Eye (tissue), 1 donor: ENCODE results near the gene DST.
A peak's percentile ranks its signal among the peaks of the same experiment; 100 is the strongest.

ENCODE experiments used
- DNase-seq: peaks from one replicate; pipeline ENCODE4 v3.0.0-alpha.2; 2015

Gene DST

DNA sequence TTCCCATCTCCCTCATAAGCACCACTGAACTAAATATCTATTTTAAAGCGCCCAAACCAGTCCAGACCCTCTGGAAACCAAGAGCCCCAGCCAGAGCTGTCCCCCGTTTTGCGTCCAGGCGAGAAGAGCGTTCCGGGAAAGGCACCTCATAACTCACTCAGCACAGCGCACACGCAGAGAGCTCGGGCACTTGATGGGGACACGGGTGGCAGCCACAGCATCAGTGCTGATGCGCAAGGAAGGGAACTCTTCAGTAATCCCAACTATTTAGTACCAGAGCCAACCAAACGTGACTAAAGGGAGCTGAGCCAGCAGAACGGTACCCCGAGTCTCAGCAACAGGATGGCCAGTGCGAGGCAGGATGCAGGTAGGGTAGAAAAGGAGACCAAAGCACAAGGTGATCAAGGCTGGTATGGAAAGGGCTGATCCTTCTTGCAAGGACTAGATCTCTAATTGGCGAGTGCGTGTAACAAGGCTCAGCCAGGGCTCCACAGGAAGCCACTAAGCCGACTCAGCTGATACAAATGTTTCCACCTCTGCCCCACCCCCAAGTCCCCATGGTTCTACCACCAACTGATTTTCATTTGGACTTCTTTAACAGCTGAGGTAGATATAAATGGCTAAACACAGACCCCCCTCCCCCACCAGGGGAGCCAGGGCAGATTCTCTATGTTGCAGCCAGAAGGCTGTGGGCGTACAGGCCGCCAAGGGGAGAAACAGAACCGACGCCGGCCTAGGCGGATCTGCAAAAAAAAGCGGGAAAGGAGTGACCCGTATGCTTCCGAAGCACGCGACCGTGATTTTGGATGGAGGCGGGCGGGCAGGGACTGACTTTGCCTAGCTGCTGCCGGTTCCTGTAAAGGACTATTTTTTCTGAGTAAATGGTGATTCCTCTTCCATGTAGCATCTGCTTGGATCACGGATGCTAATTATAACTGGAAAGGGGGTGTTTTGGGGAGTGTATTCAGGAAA lies 211.8 kb downstream of the DST start:
- DNase-seq: no peak

DNA sequence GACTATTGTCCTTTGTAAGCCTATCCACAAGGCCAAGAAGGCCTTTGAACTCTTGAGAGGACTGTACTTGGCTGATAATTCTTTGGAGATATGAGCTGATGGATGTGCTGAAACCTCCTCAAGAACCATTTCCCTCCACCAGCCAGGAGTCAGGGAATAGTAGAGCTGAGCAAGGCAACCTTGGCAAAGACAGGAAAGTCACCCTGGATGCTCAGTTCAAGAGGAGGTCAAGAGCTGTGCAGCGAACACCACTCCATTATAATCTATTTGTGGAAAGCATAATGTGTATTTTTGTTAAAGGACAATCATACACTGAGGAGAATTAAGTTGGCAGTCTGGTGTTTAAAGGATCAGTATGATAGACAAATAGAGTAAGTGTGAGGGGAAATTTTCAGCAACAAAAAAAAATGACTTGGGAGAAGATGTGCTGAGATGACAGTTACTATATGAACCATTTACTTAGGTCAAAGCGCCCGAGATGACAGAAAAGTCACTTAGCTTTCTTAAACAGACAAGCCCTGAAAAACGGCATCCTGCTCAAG lies 218.1 kb downstream of the DST start:
- no peak for DNase-seq

DNA sequence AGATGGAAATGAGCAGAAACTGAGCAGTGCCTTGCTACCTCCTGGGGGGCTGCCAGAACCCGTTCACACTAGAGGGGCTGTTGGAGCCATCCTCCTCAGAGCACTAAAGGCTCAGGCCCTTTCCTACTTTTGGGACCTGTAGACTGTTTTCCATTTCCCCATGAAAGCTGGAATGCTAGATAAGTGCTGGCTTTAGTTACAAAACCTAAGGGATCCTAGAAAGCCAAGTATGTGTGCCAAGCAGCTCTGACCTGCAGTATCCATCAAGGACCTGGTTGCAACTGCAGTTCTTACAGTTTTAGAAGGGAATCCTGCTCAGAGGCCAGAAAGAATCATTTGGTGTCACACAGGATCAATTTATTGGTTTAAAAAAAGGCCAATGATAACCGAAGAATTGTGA lies 218.6 kb downstream of the DST start:
- no peak for DNase-seq

DNA sequence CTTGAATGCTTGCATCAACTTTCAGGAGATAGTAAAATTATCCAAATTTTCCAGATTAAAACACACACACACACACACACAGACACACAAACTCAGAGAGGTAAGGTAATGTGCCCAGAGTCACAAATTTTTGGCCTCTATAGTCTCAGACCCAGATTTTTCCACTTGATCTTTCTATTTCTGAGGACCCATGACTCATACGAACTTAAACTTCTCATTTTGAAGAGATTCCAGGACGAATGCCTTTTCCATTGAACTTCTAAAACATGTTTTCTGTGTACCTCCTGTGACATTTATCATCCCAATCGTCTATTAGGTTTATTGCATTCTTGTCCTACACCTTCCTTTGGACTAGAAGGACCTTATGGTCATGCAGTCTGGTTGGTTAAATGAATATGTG lies 222.4 kb downstream of the DST start:
- DNase-seq: no peak

GRCh38 chr6:56419191-56419590 lies 223.5 kb downstream of the DST start:
- peak; percentile 10 for DNase-seq

DNA sequence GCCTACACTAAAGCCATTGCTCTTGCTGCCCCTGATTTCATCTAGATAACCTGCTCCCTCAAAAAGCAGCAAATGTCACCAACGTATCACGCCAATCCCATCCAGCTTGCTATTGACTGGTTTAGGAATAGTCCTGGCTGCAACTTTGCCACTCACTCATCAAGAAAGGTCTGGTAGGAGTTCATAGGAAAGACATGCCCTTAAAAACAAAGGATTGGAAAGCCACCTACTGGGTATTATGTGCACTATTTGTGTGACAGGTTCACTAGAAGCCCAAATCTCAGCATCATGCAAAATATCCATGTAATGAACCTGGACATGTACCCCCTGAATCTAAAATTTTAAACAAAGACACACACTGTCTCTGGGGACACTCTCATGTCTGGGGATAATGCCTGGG lies 224.9 kb downstream of the DST start:
- no peak for DNase-seq

GRCh38 chr6:56416247-56416646 lies 226.4 kb downstream of the DST start:
- no peak for DNase-seq

DNA sequence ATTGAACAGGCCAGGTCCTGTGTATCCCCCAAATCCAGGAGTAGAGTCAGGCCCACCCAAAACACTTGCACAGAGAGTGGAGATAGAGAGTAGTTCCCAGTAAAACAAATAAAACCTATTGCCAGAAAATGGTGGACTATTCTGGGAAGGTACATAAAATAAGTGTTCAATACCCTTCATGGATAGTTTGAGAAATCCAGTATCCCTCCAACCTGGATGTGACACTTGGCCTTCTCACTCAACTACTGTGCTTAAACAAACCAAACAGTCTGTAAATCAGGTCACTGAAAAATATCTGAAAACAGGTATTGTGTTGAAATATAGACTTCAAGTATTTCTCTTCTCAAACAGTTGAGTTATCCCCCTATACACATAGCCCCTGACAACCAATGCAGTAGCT lies 233.7 kb downstream of the DST start:
- no peak for DNase-seq
